Skin of body (tissue), 2 donors: ENCODE measurements around the gene IQCM. TPM values are rescaled to one million over a fixed set of nuclear protein-coding genes. Genes with fewer than 3 reads are reported as not detected.

Source experiments
- DNase-seq: peaks from one replicate; lab custom pipeline; 2025; lab: John Stamatoyannopoulos, UW
- total RNA-seq: library from RNA; depleted of rRNA; stranded (reverse); fragments of >200 nt; gene quantifications from one replicate; pipeline ENCODE4 v1.2.3, GENCODE V29; 2014

IQCM gene
- total RNA-seq, 1 donor from 2014 or later, result not detected

GRCh38 chr4:149306537-149306936 lies 509.1 kb downstream of the IQCM start:
- DNase-seq, result no peak
